Endometrium (tissue), 2 donors: ENCODE measurements around the gene KRTAP16-1.
"Not testable (repeated sequence)": the region's sequence is repeated elsewhere in the genome, so short reads cannot be mapped to it uniquely, and the experiment has no call there.

ENCODE experiments used
- FAIRE-seq: peaks from 2 replicates; lab custom pipeline; 2012; peaks lifted over from hg19 to GRCh38; lab: Jason Lieb, UNC
- donor health status: control.
- donor health status: control.

The KRTAP16-1 gene

DNA sequence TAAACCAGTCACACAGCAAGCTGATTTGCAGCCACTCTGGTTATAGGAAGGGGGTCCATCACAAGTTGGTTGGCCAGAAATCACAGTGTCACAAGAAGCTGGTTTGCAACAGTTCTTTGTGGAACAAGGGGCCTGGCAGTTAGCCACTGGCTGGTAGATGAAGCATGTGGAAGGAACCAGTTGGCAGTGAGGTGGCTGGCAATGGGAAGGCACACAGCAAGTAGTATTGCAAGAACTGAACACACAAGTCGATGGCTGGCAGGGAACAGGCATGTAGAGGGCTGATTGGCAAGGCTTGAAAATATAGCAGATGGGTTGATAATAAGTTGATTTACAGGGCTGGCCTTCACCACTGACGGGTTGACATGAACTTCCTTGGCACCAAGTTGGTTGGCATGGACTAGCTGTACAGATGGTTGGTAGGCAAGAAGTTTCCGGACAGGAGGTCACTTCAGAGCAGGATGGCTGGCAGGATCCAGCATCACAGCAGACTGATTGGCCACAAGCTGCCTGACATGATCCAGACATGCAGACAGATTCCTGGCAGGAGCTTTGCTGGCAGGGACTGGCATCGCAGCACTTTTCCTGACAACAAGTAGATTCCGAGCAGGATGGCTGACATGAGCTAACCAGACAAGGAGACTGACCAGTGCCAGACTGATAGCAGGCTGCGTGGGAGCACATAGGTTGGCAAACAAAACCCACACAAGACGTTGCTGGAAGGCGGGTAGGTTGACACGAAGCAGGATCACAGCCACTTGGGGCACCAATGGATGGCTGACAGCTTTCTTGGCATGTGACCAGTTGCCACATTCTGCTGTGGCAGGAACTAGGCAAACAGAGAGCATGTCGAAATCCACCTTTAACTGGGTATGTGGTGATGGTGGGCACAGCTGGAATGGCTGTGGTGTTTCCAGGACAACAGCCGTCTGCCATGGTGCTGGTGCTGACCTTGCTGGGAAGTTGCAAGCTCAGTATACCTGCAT, 6.9 kb downstream of the KRTAP16-1 start, which contains the start of gene KRTAP29-1:
TSS of gene KRTAP29-1 (minus strand) at position 936 of the 986 bp plus-strand sequence. CDS start at position 936, 0 bp downstream.
- no peak for FAIRE-seq

DNA sequence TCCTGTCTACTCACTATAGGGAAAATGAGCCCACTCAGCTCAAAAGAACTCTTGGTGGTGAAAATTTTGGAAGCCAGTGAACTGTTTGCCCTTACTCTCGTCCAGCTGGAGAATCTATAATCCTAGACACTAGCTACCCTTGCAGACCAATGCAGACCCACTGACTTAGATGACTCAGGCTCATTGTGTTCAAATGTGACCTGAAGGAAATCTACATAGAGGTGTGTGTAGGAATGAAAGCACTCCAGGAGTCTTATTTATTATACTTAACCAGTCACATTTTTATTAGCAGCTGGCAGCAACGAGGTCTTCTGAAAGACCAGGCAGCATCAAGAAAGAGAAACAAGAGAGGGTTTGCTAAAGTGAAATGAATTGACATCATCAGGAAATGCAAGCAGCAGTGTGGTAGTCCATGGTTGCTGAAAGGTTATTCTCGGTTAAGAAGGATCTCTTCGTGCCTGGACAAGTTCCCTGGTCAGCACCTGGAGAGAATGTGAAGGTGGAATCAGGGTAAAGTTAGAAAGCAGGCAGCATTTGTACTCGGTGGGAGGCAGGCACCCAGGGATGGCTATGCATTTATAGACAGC, 7.8 kb downstream of the KRTAP16-1 start:
- FAIRE-seq: no peak

DNA sequence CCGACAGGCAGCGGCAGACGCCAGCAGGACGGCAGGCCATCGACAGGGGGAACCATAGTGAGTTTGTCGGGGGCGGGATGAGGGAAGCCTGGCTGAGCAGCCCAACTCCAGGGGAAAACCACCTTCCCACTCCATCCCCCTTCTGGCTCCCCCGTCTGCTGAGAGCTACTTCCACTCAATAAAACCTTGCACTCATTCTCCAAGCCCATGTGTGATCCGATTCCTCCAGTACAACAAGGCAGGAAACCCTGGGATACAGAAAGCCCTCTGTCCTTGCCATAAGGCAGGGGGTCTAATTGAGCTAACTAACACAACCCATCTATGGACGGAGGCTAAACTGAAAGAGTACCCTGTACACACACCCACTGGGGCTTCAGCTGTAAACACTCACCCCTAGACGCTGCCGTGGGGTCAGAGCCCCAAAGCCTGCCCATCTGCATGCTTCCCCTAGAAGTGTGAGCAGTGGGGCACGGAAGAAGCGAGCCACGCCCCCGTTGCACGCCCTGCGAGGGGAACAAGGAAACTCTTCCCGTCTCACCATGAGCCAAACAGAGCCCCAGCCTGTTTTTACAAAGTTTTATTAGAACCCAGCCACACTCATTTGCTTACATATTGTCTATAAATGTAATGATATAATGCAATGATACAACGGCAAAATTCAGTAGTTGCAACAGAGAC, 10.5 kb downstream of the KRTAP16-1 start:
- FAIRE-seq: no peak

DNA sequence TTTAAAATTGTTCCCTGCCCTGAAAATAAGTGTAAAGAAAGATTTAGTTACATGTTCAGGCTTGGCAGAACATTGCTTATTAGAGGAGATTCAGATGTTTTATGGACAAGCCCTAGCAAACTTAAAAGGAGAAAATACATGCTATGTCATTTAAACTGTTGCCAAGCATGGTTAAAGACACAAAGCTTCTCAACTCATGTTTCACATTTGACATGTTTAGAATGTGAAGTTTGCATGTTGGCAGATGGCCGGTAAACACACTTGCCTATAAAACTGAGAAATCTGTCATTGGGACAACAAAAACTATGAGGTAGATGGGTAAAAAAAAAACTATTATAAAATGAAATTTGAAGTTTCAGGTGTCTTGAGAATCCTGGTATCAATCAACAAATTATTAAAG, 12.3 kb downstream of the KRTAP16-1 start:
- no peak for FAIRE-seq

DNA sequence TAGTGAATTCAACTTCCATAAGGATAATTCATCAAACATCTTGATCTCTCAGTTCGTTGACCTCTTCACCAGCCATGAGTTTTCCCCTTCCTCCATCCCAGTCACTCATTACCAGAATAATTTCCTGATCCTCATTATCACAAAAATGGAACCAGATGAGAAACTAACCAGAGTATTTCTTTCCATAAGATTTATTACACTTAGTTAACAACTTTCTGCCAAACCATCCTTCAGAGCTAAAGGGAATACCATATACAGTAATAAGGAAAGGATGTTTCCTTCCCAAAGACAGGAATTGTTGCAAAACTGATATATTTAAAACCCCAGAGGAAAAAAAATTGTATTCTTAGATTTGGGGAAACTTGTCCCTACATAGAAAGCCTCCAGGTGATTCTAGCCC, 15.1 kb downstream of the KRTAP16-1 start:
- FAIRE-seq: no peak

DNA sequence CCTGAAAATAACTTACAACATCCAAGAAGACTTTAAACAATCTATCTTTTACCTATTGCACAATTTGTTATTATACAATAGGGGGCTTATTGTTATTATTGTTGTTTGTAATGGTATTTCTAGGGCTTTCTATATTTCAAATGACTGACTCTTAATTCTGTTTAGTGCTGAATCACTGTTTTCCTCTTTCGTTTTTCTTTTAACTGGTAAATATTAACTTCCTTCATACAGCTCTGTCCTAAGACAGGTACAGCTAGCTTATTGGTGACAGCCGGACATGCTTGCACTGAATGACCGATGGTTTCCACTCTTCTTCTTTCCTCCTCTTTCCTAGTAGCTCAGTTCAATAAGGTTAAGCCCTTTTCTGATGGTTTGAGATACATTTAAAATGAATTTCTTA, 22.1 kb downstream of the KRTAP16-1 start:
- no peak for FAIRE-seq

DNA sequence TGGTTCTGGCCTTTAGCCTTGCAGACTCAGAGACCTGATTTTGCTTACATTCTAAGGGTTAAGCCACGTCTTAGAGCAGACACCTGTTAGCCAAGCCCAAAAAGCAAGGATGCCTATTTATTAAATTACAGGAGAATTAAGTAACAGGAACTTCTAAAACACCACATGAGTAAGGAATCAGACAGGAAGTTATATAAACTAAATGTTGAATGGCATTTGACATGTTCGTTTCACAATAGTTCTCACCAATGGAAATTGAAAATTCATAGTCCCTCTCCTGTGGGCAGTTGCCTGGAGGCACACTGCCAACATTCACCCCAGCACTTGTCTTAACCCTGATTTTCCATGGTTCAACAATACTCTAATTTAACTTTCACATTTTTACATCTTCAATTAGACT, 24.6 kb downstream of the KRTAP16-1 start:
- FAIRE-seq: no peak

DNA sequence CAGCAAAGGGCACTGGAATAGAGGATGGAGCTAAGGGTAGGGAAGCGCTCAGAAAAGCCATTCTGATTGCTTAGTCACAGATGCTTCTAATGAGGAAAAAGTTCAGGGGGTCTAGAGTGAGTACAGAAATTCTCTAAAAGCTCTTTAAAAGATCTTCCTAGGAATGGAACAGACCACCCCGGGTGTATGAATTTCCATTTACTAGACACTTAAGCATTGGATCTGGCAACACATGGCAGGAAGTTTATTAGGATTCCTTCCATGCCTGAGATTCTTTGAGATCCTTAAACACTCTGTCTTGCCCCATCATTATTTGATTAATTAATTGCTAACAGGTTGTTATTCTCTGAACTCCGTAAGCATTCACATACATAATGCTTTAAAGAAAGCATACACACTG, 25.1 kb downstream of the KRTAP16-1 start:
- no peak for FAIRE-seq

DNA sequence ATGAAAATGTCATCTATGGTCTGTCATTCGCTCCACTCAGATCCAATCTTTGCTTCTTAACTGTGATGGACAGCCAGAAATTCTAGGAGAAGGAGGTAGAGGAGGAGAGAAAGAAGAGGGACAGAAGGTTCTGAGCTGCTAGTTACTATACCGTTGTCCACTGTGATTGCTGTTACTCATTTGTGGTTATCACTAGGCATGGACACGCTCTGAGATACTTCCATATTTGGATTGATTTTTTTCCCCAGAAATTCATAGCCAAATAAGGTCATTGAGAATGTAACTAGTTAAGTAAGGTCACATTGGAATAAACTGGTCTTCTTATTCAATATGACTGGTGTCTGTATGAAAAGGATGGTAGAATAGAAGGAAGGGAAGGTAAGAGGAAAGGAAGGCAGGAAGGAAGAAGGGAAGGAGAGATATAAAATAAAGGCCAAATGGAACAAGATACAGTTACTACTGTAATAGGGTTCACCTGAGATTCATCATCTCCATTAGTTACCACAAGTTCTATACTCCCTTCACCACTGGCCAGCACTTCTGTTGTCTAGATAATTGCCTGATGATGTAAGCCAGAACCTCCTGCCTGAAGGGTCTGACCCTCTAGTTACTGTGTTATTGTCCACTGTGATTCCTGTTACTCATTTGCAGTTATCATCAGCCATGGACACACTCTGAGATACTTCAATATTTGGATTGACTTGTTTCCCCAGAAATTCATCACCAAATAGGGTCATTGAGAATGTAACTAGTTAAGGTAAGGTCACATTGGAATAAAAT, 30.7 kb downstream of the KRTAP16-1 start:
- no peak for FAIRE-seq

DNA sequence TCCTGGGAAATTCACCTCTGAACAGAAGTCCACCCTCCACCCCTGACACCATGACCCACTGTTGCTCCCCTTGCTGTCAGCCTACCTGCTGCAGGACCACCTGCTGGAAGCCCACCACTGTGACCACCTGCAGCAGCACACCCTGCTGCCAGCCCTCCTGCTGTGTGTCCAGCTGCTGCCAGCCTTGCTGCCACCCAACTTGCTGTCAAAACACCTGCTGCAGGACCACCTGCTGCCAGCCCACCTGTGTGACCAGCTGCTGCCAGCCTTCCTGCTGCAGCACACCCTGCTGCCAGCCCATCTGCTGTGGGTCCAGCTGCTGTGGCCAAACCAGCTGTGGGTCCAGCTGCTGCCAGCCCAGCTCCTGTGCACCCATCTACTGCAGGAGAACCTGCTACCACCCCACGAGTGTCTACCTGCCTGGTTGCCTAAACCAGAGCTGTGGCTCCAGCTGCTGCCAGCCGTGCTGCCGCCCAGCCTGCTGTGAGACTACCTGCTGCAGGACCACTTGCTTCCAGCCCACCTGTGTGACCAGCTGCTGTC, 33.4 kb downstream of the KRTAP16-1 start, which contains the start of gene KRTAP9-7:
TSS of gene KRTAP9-7 (plus strand) at position 51 of the 543 bp plus-strand sequence. CDS start at position 51, 0 bp downstream.
- FAIRE-seq: not testable (repeated sequence)

DNA sequence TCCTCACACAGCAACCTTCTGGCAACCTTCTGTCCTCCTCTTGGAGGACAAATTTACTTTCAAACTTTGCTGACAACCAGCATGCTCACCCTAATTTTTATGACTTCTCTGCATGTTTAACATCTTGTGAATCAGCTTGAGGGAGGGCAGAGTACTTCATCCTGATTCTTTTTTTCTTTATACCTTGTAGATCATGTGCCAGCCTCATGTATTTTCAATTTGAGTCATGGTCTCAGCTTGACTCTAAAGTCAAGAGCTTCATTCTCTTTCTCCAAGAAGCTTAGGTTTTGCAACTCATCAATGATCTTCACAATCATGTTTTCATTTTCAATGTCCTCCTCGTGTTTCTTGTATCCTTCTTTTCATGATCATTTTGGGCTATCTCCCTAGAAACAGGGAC, 37.3 kb downstream of the KRTAP16-1 start:
- FAIRE-seq: no peak

DNA sequence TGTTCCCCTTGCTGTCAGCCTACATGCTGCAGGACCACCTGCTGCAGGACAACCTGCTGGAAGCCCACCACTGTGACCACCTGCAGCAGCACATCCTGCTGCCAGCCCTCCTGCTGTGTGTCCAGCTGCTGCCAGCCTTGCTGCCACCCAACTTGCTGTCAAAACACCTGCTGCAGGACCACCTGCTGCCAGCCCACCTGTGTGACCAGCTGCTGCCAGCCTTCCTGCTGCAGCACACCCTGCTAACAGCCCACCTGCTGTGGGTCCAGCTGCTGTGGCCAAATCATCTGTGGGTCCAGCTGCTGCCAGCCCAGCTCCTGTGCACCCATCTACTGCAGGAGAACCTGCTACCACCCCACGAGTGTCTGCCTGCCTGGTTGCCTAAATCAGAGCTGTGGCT, 37.8 kb downstream of the KRTAP16-1 start:
- FAIRE-seq: not testable (repeated sequence)

DNA sequence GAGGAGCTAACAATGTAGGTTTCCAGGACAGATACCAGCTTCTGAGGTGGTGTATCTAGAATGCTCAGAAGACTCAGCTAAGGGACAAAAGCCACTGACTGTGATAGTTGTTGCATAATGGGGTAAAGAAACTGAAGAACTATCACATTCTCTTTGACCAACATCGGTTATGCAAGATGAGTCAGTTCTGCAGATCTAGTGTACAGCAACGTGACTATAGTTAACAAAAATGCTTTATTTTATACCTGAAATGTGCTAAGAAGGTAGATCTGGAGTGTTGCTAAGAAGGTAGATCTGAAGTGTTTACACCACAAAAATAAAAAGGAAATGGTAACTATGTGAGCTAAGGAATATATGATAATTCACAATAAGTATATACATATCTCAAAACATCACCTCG, 41.4 kb downstream of the KRTAP16-1 start:
- no peak for FAIRE-seq

DNA sequence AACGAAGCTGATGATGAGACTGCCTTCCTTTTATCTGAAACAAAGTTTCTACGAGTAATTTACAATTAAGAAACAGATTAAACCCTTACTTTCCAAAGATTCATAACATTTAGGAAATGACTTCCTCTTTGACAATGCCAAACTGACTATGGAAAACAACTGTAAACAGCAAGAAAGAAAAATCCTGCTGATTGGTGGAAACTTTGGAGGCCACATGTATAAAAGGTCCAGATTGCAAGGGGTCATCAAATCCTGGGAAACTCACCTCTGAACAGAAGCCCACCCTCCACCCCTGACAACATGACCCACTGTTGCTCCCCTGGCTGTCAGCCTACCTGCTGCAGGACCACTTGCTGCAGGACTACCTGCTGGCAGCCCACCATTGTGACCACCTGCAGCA, 44.0 kb downstream of the KRTAP16-1 start, which contains the start of gene KRTAP9-6:
TSS of gene KRTAP9-6 (plus strand) at position 301 of the 400 bp plus-strand sequence. CDS start at position 301, 0 bp downstream.
- no peak for FAIRE-seq

DNA sequence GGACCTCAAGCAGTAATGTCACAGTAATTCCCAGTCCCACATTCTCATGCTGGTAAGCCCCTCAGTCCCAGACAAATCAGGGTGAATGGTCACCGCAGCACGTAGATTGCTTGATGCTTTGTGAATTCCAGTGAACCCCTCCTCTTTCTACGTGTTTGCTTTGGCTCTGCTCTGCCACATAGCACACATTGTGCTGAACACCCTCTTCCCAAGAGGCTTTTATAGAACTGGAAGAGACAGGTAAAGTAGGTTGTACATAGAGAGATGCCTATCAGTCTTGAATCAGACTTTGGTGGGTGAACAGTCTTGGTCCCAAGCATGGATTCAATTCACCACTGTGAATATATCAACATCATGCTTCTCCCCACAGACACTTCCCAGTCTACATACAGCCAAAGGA, 44.5 kb downstream of the KRTAP16-1 start:
- no peak for FAIRE-seq

DNA sequence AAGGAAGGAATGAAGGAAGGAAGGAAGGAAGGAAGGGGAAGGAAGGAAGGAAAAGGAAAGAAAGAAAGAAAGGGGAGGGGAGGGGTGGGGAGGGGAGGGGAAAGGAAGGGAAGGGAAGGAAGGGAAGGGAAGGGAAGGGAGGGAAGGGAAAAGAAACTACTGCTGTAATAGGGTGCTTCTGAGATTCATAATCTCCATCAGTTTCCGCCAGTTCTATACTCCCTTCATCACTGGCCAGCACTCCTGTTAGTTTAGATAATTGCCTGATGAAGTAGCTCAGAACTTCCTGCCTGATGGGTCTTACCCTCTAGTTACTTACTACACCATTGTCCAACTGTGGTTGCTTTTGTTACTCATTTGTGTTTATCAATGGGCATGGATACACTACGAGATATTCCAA, 45.9 kb downstream of the KRTAP16-1 start:
- FAIRE-seq: no peak

DNA sequence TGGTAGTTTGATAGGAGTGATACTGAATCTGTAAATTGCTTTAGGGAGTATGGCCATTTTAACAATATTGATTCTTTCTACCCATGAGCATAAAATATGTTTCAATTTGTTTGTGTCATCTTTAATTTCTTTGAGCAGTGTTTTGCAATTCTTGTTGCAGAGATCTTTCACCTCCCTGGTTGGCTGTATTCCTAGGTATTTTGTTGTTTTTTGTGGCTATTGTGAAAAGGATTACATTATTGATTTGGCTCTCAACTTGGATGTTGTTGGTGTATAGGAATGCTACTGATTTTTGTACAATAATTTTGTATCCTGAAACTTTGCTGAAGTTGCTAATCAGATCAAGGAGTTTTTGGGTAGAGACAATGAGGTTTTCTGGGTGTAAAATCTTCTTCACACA, 50.7 kb downstream of the KRTAP16-1 start:
- FAIRE-seq: no peak
